Common myeloid progenitor, CD34-positive (primary cell): ENCODE measurements around the gene RBPMS2.
A peak's percentile ranks its signal among the peaks of the same experiment; 100 is the strongest.
"Not testable (repeated sequence)": the region's sequence is repeated elsewhere in the genome, so short reads cannot be mapped to it uniquely, and the experiment has no call there.

Experiments used
- CTCF ChIA-PET: fragments of 350-600 bp; sonication (Branson Sonifier 250); formaldehyde crosslinking; loops from one replicate; lab custom pipeline; 2021; ENCODE audit warnings: antibody characterized with exemption; lab: Charles Lee
- POLR2A ChIA-PET: fragments of 350-600 bp; sonication (Branson Sonifier 250); formaldehyde crosslinking; loops from one replicate; lab custom pipeline; 2021; ENCODE audit warnings: antibody characterized with exemption; lab: Charles Lee
- DNase-seq, 3 donors: peaks; one replicate each; pipeline versions ENCODE4 v3.0.0 to v3.0.0-alpha.2; 2013
- H3K27ac ChIP-seq, 2 experiments: 1 replicate in 1 of 2; 2 replicates in 1 of 2; pipeline ENCODE4 v1.7.0; 2013; ENCODE audit warnings: inconsistent platforms in 2 of 2, low read length in 2 of 2, mild to moderate bottlenecking in 2 of 2, low read depth in 1 of 2, moderate library complexity in 1 of 2; ENCODE audit not compliant: severe bottlenecking in 2 of 2, insufficient read depth in 1 of 2, poor library complexity in 1 of 2
- H3K27me3 ChIP-seq, 5 experiments: replicated peaks in 2 of 5; 1 replicate in 3 of 5; 2 replicates in 2 of 5; pipeline versions ENCODE4 v1.6.1 to v1.7.0; 2013; ENCODE audit warnings: low read length in 4 of 5, mild to moderate bottlenecking in 2 of 5, moderate library complexity in 2 of 5, inconsistent platforms in 1 of 5; ENCODE audit not compliant: insufficient read depth in 5 of 5, control insufficient read depth in 4 of 5
- H3K36me3 ChIP-seq, 4 experiments: 1 replicate in 2 of 4; 2 replicates in 2 of 4; pipeline versions ENCODE4 v1.6.1 to v1.7.0; 2013; ENCODE audit warnings: low read length in 3 of 4, control low read depth in 1 of 4, mild to moderate bottlenecking in 1 of 4; ENCODE audit not compliant: control insufficient read depth in 4 of 4, insufficient read depth in 4 of 4
- H3K4me1 ChIP-seq, 4 experiments: 1 replicate in 3 of 4; 2 replicates in 1 of 4; pipeline versions ENCODE4 v1.6.1 to v1.7.1; 2013; ENCODE audit warnings: low read length in 3 of 4, mild to moderate bottlenecking in 3 of 4, control low read depth in 1 of 4, inconsistent platforms in 1 of 4, moderate library complexity in 1 of 4; ENCODE audit not compliant: control insufficient read depth in 4 of 4, insufficient read depth in 4 of 4; ENCODE audit errors: control extremely low read depth in 1 of 4
- H3K4me3 ChIP-seq, 7 experiments: 1 replicate in 4 of 7; 2 replicates in 3 of 7; pipeline versions ENCODE4 v1.5.1 to v1.7.0; 2013; ENCODE audit warnings: mild to moderate bottlenecking in 7 of 7, low read length in 6 of 7, moderate library complexity in 6 of 7, inconsistent platforms in 2 of 7, low read depth in 2 of 7, control low read depth in 1 of 7; ENCODE audit not compliant: insufficient read depth in 4 of 7, control insufficient read depth in 1 of 7; ENCODE audit errors: extremely low read depth in 1 of 7
- H3K9me3 ChIP-seq, 5 experiments: 1 replicate in 4 of 5; 2 replicates in 1 of 5; pipeline versions ENCODE4 v1.6.1 to v1.7.1; 2013; ENCODE audit warnings: low read length in 4 of 5, mild to moderate bottlenecking in 2 of 5, inconsistent platforms in 1 of 5, low read depth in 1 of 5, moderate library complexity in 1 of 5; ENCODE audit not compliant: control insufficient read depth in 4 of 5, insufficient read depth in 2 of 5; ENCODE audit errors: control extremely low read depth in 1 of 5
- WGBS: methylation state at CpG from one replicate; pipeline ENCODE4 v1.1.5; 2013; ENCODE audit not compliant: insufficient coverage; 5-methylcytosine and 5-hydroxymethylcytosine counted together

RBPMS2 gene

DNA sequence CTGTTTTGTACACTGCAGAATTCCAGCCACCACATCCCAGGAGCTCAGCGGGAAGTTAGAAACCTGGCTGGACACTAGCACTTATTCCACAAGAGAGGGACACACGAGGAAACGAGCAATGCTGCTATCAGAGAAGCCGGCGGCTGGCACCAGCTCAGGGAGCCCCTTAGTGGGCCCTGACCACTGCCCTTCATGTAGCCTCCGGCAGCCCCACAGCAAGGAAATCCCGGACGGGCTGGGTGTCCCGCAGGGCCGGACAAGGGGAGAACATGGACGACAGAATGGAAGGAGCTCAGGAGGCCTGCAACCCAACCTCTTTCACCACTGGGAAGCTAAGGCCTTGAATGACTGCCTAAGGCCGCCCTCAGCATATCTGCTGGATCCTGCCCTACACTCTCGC is 32.5 kb downstream of the RBPMS2 start:
- no peaks in the 10 kb centered on the region for H3K36me3 ChIP-seq
- CTCF ChIA-PET: interaction anchor here (1.0 to 1.9 kb wide), 3 partner anchors 10 to 67 kb away, joined by 3 to 6 read pairs (median 4); no protein-coding TSS in a partner anchor
- DNase-seq: no peak
- H3K27ac ChIP-seq: no peak overlapping the region
- H3K4me1 ChIP-seq: peaks cover 3 to 22% (median 15%) of the 10 kb centered on the region in 4 experiments
- H3K9me3 ChIP-seq: no peaks in the 10 kb centered on the region
- no peak overlapping the region for H3K4me3 ChIP-seq
- WGBS: 98% methylated on average over 12 of the region's 13 CpGs
- POLR2A ChIA-PET: no interaction called here
- H3K27me3 ChIP-seq: peaks cover 0 to 2% (median 0%) of the 10 kb centered on the region in 5 experiments

DNA sequence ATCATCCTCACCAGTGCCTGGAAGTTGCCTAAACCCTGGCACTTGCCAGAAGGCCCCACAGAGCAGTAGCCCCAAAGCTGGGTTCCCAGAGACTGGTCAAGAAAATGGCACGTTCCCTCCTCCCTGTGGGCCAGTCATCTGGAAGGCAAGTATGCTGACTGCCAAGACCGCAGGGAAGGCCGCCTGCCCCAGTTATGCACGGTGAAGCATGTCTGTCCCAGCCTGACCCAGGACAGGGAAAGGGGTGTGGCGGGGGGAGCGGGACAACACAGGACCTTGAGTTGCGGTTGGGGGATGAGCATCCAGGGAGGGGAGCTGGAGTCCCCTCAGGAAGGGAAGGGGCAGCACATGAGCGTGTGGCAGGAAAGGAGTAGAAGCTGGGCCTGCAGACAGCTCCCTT is 33.0 kb downstream of the RBPMS2 start:
- Histone ChIP-seq H3K27ac (no peak overlapping the region), H3K27me3 (peaks cover 0 to 2% (median 0%) of the 10 kb centered on the region in 5 experiments), H3K36me3 (no peaks in the 10 kb centered on the region), H3K4me1 (peaks cover 3 to 20% (median 13%) of the 10 kb centered on the region in 4 experiments), H3K9me3 (no peaks in the 10 kb centered on the region), H3K4me3 (no peak overlapping the region)
- DNase-seq: no peak
- ChIA-PET POLR2A (no interaction called here), CTCF (interaction anchor here (0.7 to 1.9 kb wide), 5 partner anchors 10 to 313 kb away, joined by 3 to 6 read pairs (median 3); no protein-coding TSS in a partner anchor)
- WGBS: 94% methylated on average over 5 of the region's 8 CpGs

DNA sequence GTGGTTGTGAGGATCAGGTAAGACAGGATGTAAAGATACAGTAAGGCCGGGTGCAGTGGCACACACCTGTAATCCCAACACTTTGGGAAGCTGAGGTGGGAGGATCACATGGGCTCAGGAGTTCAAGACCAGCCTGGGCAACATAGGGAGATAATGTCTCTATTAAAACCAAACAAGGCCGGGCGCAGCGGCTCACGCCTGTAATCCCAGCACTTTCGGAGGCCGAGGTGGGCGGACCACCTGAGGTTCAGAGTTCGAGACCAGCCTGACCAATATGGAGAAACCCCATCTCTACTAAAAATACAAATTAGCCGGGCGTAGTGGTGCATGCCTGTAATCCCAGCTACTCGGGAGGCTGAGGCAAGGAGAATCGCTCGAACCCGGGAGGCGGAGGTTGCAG is 33.7 kb downstream of the RBPMS2 start:
- H3K27ac ChIP-seq, H3K9me3 ChIP-seq, H3K4me3 ChIP-seq, DNase-seq, H3K27me3 ChIP-seq, H3K36me3 ChIP-seq, POLR2A ChIA-PET: not testable (repeated sequence)
- CTCF ChIA-PET: interaction anchor here (0.7 to 1.2 kb wide), 3 partner anchors 72 to 313 kb away, joined by 3 read pairs; no protein-coding TSS in a partner anchor
- WGBS: 96% methylated on average over 11 of the region's 16 CpGs
- H3K4me1 ChIP-seq: peaks cover 0 to 13% (median 7%) of the 10 kb centered on the region in 4 experiments

DNA sequence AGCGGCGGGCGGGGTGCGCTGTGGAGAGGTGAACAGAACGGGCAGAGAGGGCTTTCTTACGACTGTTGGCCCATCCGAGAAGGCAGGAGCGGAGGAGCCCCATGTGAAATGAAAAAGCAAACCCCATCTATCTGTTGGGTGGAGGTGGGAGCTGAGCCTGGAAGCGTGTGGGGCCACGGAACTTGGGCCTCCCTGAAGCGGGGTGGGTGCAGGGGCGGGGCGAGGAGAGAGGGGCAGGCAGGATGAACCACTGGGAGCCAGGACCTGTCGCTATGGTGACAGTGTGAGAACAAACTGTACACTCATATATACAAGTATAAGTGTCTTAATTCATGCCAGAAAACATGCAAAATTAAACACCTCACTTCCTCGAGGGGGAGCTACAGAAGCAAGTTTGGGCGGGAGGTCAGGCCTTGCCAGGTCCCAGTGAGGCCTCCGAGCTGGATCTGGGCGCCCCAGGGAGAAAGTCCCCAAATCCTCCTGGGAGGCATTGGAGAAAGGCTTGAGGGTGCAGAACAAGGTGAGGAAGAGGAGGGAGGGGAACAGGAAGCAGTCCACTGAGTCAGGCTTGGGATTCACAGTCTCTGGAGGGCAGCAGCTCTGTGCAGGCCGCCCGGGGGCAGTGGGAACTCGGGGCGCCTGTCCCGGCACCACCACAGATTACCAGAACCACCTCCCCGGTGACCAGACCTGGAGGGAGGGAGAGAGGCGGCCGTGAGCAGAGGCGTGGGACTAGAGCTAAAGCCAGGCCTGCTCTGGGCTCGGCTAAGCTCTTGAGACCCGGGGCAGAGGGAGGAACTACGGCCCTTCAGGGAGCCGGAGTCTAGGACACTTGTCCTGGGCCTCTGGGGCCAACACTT is 34.8 kb downstream of the RBPMS2 start:
- POLR2A ChIA-PET: no interaction called here
- Histone ChIP-seq H3K4me1 (peaks cover 0 to 7% (median 2%) of the 10 kb centered on the region in 4 experiments), H3K4me3 (no peak overlapping the region), H3K9me3 (no peaks in the 10 kb centered on the region), H3K36me3 (no peaks in the 10 kb centered on the region), H3K27ac (no peak overlapping the region), H3K27me3 (no peaks in the 10 kb centered on the region)
- peak in 1 of 3 donors; percentile 13 for DNase-seq
- 95% methylated on average over 15 of the region's 31 CpGs for WGBS
- CTCF ChIA-PET: interaction anchor here (0.9 to 1.0 kb wide), 2 partner anchors 54 to 68 kb away, joined by 3 read pairs; no protein-coding TSS in a partner anchor

DNA sequence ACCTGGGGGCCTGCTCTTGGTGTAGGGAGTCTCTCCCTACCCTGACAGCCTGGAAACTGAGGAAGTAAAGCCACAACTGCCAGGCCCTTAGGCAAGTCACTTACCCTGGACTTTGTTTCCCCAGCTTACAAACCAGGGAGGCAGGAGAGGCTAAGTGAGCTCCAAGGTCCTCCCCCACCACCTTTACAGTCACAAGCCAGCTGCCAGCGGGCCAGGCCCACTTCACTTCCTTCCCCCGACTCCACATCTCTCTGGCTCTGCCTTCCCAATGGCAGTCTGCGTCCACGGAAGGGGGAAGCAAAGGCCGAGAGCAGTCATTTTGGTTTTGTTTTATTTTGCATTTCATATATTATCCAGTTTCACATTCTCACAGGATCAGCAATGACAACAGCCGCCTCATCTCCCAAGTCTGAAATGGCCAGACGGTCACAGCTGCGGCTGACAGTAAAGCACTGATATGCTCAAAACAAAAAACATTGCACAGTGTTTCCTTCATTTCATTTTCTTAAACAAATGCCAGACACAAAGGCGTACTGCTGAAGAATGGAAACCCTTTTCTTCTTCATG is 35.7 kb downstream of the RBPMS2 start:
- Histone ChIP-seq H3K4me3 (no peak overlapping the region), H3K27ac (no peak overlapping the region), H3K27me3 (no peaks in the 10 kb centered on the region), H3K36me3 (no peaks in the 10 kb centered on the region), H3K9me3 (no peaks in the 10 kb centered on the region), H3K4me1 (peaks cover 0 to 7% (median 2%) of the 10 kb centered on the region in 4 experiments)
- peak in 1 of 3 donors; percentile 26 for DNase-seq
- ChIA-PET CTCF (no interaction called here), POLR2A (interaction anchor here (0.7 kb wide), 1 partner anchor 170 kb away, joined by 3 read pairs; no protein-coding TSS in a partner anchor)
- 80% methylated on average over 1 of the region's 9 CpGs for WGBS

DNA sequence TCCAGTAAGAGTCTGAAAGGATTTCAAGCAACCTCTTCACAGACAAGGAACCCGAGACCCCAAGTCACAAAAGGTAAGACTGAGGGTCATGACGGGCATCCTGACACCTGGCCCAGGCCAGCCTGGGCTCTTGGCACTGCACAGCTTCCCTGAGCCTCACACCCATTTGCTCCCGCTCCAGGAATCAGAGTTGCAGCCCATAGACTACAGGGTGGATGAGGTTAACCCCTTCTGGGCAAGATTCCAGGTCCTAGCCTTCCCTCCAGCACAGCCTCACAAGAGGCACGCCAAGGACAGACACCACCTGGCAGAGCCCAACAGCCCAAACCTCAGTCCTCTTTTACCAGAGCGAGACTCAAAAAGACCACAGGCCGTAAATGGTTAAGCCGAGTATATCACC is 36.2 kb downstream of the RBPMS2 start:
- no peaks in the 10 kb centered on the region for H3K9me3 ChIP-seq
- no peaks in the 10 kb centered on the region for H3K27me3 ChIP-seq
- CTCF ChIA-PET: no interaction called here
- DNase-seq: no peak
- H3K4me1 ChIP-seq: peaks cover 0 to 7% (median 2%) of the 10 kb centered on the region in 4 experiments
- H3K4me3 ChIP-seq: no peak overlapping the region
- POLR2A ChIA-PET: interaction anchor here (0.7 kb wide), 1 partner anchor 170 kb away, joined by 3 read pairs; no protein-coding TSS in a partner anchor
- no peak overlapping the region for H3K27ac ChIP-seq
- H3K36me3 ChIP-seq: no peaks in the 10 kb centered on the region
- 90% methylated on average over 7 of the region's 7 CpGs for WGBS
